Ascending aorta (tissue), 2 donors: ENCODE measurements around the gene KIF9. TPM values are rescaled to one million over a fixed set of nuclear protein-coding genes. Genes with fewer than 3 reads are reported as not detected.
A peak's percentile ranks its signal among the peaks of the same experiment; 100 is the strongest.
"Not testable (repeated sequence)": the region's sequence is repeated elsewhere in the genome, so short reads cannot be mapped to it uniquely, and the experiment has no call there.

ENCODE experiments used
- DNase-seq, 2 donors: peaks; one replicate each; pipeline ENCODE4 v3.0.0-alpha.2; 2019; ENCODE audit warnings: low spot score in 2 of 2
- H3K27ac ChIP-seq, 2 donors: fragments of 200-600 bp; sonication (generic); one replicate each; pipeline ENCODE4 v1.5.1; 2016 to 2017; ENCODE audit warnings: mild to moderate bottlenecking in 1 of 2
- H3K27me3 ChIP-seq: fragments of 200-600 bp; sonication (generic); one replicate; pipeline ENCODE4 v1.5.1; 2017
- H3K36me3 ChIP-seq, 2 donors: fragments of 200-600 bp; sonication (generic); one replicate each; pipeline ENCODE4 v1.5.1; 2016
- H3K4me1 ChIP-seq, 2 donors: fragments of 200-600 bp; sonication (generic); one replicate each; pipeline ENCODE4 v1.5.1; 2016 to 2017; ENCODE audit warnings: mild to moderate bottlenecking in 1 of 2
- H3K4me3 ChIP-seq, 2 donors: fragments of 200-600 bp; sonication (generic); one replicate each; pipeline ENCODE4 v1.5.1; 2016 to 2017; ENCODE audit warnings: mild to moderate bottlenecking in 1 of 2
- H3K9me3 ChIP-seq, 2 donors: fragments of 200-600 bp; sonication (generic); one replicate each; pipeline ENCODE4 v1.5.1; 2016
- intact Hi-C: fragments of 100-400 bp; cut with DNase I; formaldehyde crosslinking; loops from one replicate; pipeline ENCODE4 v1.15.1; 2023
- total RNA-seq: library from RNA; depleted of rRNA; stranded (reverse); fragments of >200 nt; gene quantifications from one replicate; pipeline ENCODE4 v1.1.0, GENCODE V29; 2016
- TF ChIP-seq, protein P1 (sequence below), 3 experiments: fragments of 200-600 bp in 2 of 3; fragments of 450-650 bp in 1 of 3; sonication (generic) in 2 of 3; IDR thresholded peaks; one replicate each; pipeline ENCODE4 v1.5.1; 2016 to 2019; ENCODE audit warnings: antibody characterized with exemption in 3 of 3, mild to moderate bottlenecking in 1 of 3, moderate library complexity in 1 of 3

The KIF9 gene
- total RNA-seq, 1 donor from 2014 or later: not detected

DNA sequence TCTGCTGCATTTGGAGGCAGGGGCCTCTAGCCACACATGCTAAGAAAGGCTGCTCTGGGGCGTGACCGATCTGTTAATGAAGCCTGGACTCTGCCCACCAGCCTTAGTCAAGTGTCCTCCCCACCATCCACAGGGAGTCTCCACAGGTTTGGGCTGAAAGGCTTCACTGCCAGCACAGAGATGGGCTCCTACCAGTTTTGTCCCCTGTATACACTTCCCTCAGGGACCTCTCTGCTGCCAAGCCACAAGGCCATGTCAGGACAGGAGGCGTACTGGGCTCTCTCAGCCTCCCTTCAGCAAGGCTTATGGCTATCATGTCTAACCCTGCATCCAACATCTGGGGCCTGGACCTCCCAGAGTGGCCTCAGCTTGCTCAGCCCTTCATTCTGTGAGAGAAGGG is 23.5 kb downstream of the KIF9 start:
- Histone ChIP-seq H3K4me1 (no peaks in the 10 kb centered on the region), H3K27me3 (no peaks in the 10 kb centered on the region), H3K4me3 (no peak overlapping the region), H3K9me3 (no peaks in the 10 kb centered on the region), H3K27ac (no peak overlapping the region), H3K36me3 (no peaks in the 10 kb centered on the region)
- TF ChIP-seq, protein P1, sequence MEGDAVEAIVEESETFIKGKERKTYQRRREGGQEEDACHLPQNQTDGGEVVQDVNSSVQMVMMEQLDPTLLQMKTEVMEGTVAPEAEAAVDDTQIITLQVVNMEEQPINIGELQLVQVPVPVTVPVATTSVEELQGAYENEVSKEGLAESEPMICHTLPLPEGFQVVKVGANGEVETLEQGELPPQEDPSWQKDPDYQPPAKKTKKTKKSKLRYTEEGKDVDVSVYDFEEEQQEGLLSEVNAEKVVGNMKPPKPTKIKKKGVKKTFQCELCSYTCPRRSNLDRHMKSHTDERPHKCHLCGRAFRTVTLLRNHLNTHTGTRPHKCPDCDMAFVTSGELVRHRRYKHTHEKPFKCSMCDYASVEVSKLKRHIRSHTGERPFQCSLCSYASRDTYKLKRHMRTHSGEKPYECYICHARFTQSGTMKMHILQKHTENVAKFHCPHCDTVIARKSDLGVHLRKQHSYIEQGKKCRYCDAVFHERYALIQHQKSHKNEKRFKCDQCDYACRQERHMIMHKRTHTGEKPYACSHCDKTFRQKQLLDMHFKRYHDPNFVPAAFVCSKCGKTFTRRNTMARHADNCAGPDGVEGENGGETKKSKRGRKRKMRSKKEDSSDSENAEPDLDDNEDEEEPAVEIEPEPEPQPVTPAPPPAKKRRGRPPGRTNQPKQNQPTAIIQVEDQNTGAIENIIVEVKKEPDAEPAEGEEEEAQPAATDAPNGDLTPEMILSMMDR (IDR thresholded peaks at IDR 0.05): no peak
- DNase-seq: peak in 1 of 2 donors; percentile 47
- intact Hi-C loops: no loop called here

DNA sequence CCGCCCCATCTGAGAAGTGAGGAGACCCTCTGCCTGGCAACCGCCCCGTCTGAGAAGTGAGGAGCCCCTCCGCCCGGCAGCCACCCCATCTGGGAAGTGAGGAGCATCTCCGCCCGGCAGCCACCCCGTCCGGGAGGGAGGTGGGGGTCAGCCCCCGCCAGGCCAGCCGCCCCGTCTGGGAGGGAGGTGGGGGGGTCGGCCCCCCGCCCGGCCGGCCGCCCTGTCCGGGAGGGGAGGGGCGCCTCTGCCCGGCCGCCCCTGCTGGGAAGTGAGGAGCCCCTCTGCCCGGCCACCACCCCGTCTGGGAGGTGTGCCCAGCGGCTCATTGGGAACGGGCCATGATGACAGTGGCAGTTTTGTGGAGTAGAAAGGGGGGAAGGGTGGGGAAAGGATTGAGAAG is 26.3 kb downstream of the KIF9 start:
- DNase-seq, H3K4me3 ChIP-seq, H3K27ac ChIP-seq, H3K36me3 ChIP-seq, intact Hi-C loops, H3K4me1 ChIP-seq, H3K9me3 ChIP-seq, H3K27me3 ChIP-seq: not testable (repeated sequence)

DNA sequence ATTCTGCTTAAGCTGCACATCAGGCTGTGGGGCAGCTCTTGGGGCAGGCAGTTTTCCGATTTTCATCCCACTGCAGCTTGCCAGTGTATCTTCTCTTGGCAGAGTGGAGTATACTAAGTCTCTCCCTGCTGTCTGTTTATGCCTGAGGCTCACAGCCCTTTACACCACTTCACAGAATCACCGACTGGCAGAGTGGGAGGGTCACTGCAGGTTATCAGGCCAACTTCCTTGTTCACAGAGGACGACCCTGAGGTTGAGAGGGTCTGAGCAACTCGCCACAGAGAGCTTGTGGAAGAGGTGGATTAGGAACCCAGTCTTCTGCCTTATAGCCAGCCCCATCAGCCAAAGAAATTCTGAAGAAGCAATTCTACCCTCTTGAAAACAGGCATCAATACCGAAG is 30.9 kb downstream of the KIF9 start:
- intact Hi-C loops: no loop called here
- no peak for DNase-seq
- Histone ChIP-seq H3K27me3 (no peaks in the 10 kb centered on the region), H3K27ac (no peak overlapping the region), H3K9me3 (no peaks in the 10 kb centered on the region), H3K36me3 (no peaks in the 10 kb centered on the region), H3K4me3 (no peak overlapping the region), H3K4me1 (no peaks in the 10 kb centered on the region)
- TF ChIP-seq, protein P1 (IDR thresholded peaks at IDR 0.05): no peak

DNA sequence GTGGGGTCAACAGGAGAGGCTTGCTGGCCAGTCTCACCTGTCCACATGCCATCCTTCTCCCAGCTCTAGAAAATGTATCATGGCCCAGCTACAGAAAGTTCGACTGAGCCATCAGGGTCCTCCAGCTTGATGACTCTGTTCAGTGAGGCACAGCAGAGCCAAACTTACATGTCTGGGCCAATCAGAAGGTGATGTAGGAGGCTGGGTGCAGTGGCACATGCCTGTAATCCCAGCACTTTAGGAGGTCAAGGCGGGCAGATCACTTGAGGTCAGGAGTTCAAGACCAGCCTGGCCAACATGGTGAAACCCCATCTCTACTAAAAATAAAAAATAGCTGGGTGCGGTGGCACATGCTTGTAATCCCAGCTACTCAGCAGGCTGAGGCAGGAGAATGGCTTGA is 31.5 kb downstream of the KIF9 start:
- DNase-seq, intact Hi-C loops, H3K9me3 ChIP-seq: not testable (repeated sequence)

DNA sequence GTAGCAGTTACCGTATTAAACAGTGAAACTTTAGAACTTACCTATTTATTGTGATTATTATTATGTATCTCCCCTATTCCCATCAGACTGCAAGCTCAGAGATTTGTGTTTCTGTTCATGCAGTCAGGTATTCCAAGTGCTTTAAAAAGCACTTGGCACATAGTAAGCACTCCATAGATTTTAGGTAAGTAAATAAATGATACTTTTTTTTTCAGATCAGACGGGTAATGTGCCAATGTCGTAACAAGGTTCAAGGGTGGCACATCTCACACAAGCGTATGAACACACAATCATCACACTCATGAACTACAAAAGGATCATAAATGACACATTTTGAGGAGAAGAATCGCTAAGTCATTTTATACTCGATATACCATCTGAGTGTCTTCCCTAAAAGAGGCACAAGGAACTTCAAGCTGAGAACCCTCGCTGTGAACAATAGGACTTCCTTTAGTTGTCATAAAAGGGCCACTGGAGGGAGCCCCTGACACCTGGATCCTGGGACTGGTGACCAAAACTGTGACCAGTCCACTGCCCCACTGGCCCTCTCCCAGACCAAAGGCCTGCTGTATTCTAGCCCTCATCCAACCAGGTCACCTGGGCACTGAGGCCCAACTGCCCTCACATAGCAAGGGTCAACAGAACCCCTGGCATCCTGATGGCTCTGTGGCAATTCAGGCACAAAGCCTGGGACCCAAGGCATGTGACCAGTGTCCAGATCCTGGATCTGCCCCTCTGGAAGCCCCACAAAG is 32.1 kb downstream of the KIF9 start:
- no peaks in the 10 kb centered on the region for H3K36me3 ChIP-seq
- no peak for DNase-seq
- TF ChIP-seq, protein P1 (IDR thresholded peaks at IDR 0.05): peak in 1 of 3 experiments; percentile 36

More for the DNA sequence above, 31.5 kb downstream of the KIF9 start:
- H3K4me1 ChIP-seq, H3K27me3 ChIP-seq, H3K27ac ChIP-seq, H3K36me3 ChIP-seq, H3K4me3 ChIP-seq: not testable (repeated sequence)

DNA sequence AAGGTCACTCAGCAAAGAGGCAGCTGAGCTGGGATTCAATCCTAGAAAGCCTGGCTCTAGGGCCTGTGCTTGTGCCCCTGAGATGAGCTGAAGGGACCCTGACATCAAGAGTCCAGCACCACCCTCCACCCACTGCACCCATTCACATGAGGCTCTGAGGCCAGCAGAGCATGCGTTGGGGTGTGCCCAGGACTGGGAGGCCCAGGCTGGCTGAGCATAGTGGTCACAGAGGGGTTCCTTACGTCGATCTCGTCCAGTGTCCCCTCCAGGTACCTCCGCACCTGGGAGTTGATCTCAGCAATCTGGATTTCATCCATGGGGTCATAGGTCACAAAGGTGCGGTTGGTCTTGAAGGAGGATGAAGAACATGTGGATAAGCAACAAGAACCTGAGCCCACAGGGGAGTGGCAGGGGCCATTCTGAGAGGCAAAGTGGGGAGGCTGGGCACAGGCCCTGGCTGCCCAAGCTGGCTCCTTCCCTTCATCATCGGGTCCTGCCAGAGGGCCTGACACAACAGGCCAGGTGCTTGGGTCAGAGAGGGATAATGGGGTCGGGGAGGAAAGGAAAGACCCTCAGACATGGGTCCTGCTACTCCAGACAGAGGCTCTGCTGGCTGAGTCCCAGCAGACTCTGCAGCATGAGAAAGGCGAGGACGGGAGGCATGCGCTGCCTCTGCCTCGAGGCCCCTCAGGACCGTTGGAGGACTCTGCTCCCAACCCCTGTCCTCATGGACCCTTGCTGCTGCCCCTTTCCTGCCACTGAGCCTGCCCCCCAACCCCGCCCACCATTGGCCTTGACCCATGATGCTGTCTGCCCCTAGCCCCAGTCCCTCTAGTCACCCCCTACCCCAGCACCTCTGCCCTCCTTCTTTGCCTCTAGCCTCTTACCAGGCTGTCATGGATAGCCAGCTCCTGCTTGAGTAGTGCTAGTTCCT is 35.2 kb downstream of the KIF9 start:
- Histone ChIP-seq H3K36me3 (no peaks in the 10 kb centered on the region), H3K27me3 (no peaks in the 10 kb centered on the region), H3K9me3 (no peaks in the 10 kb centered on the region), H3K27ac (no peak overlapping the region), H3K4me3 (no peak overlapping the region), H3K4me1 (no peaks in the 10 kb centered on the region)
- TF ChIP-seq, protein P1 (IDR thresholded peaks at IDR 0.05): no peak
- intact Hi-C loops: no loop called here
- DNase-seq: no peak

More for the DNA sequence above, 32.1 kb downstream of the KIF9 start:
- Histone ChIP-seq H3K27me3 (no peaks in the 10 kb centered on the region), H3K9me3 (no peaks in the 10 kb centered on the region), H3K4me1 (no peaks in the 10 kb centered on the region), H3K4me3 (no peak overlapping the region), H3K27ac (no peak overlapping the region)
- intact Hi-C loops: no loop called here
